NK-92 treated with Interleukin-12 subunit alpha and Interleukin-12 subunit beta, amount 100 ng/mL, for 24 hours (cell line): Measurements from ENCODE around the gene PTCH2.

Experiments
- DNase-seq: peaks from one replicate; lab custom pipeline; 2025; lab: John Stamatoyannopoulos, UW

PTCH2 gene

DNA sequence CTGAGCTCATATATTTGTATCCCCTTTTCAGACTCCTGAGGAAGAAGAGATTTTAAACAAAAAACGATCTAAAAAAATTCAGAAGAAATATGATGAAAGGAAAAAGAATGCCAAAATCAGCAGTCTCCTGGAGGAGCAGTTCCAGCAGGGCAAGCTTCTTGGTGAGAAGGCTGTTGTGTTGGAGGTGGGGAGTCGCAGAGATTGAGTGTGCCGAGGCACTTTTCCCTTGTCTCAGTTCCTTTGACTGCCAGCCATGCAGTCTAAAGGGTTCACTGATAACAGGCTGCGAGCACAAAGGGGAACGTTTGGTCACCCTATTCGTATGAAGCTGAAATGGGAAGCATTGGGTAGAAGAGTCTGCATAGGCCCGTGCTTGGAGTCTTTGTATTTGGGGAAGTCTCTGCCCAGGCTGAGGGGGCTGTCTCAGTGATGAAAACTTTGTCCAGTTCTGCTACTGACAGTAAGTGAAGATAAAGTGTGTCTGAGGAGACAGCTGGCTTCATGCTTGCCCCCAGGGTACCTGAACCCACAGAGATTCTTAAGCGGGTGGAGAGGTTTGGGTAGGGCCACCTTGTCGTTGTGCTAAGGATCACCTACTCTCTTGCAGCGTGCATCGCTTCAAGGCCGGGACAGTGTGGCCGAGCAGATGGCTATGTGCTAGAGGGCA, 65.0 kb downstream of the PTCH2 start:
- no peak for DNase-seq

DNA sequence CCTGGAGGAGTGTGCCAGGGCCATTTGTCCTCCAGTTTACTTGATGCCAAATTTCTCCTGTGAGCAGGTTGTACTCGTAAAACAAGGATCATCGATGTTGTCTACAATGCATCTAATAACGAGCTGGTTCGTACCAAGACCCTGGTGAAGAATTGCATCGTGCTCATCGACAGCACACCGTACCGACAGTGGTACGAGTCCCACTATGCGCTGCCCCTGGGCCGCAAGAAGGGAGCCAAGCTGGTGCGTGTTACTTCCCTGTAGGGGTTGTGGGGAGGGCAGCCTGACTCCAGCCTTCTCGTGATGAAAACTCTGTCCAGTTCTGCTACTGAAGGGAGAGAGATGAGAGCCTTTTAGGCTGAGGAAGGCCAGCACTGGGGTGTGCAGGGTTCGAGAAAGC, 65.5 kb downstream of the PTCH2 start:
- DNase-seq: no peak

DNA sequence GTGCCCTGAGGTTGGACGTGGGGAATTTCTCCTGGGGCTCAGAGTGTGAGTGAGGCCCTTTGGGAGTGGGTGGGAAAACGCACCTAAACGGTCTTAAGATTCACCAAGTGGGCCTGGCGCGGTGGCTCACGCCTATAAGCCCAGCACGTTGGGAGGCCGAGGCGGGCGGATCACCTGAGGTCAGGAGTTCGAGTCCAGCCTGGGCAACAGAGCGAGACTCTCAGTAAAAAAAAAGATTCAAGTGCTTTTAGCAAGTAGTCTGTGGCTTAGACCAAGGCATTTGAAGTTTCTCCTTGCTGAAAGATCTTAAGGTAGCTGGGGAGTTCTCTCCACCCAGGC, 66.4 kb downstream of the PTCH2 start:
- DNase-seq: no peak

DNA sequence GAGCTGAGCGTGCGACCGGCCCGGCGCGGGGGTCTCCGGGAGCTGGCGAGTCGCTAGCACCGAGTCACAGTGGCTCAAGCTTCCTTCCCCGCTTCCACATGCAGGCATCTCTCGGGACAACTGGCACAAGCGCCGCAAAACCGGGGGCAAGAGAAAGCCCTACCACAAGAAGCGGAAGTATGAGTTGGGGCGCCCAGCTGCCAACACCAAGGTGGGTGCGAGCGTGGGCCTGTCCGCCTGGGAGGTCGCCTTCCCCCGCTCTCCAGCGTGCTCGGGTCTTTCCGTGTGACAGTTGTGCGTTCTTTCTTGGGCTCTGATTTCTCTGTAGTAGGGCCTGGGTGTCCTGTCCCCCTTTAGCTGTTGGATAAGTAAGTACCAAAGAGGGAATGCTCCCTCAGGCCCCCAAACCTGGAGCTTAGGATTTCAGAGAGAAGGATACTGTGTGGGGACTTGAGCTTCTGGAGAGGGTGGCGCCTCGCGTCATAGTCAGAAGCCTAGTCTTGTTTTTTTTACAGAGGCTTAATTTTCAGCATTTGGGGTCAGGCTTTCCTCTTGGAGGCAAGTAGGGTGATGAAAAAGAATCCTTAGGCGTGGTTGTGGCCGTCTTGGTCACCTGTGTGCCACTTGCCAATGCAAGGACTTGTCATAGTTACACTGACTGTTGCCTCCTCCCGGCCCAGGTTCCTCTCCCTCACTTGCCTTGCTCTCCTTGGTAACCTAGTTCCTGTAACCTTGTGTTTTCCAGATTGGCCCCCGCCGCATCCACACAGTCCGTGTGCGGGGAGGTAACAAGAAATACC, 66.9 kb downstream of the PTCH2 start:
- DNase-seq: peak; percentile 51

DNA sequence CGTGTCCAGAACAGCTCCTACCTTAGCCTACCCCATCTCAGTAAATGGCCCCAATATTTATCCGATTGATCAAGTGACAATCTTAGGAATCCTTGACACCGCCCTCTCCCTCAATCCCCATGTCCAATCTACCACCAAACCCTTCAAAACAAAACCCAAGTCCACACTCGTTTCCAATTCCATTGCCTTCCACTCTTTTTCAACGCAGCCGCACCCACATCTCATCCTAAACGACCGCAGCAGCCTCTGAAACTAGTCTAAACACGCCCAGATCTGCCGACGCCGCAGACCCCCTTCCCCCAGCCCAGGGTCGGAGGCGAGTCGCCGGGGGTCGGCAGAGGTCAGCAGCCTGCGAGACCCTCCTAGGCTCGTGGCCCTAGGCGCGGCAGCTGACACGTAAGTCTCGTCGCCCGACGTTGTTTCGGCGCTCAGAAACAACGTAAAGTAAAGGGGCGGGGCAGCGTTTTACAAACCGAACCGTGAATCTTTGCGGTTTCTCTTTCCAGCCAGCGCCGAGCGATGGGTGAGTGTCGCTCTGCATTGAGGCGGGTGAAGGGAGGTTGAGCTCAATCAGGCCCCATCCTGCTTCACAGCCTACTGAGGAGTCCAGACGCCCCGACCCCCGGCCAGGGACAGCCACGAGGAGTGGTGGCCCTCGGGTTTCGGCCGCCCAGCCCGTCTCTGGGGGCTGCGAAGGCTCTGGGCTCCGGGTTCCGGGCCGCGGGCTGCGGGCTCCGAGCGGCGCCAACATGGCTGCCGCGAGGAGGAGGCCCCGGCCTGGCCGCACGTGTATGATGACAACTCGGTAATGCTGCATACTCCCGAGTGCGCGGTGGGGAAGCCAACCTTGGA, 67.7 kb downstream of the PTCH2 start, which contains the start of gene RPS8:
TSS of gene RPS8 (plus strand) at position 463 of the 852 bp plus-strand sequence. CDS start at position 520, 57 bp downstream.
- peak; percentile 84 for DNase-seq
